Prostate gland (tissue), 2 donors: ENCODE results near the gene SLU7. TPM values are rescaled to one million over a fixed set of nuclear protein-coding genes. Genes with fewer than 3 reads are reported as not detected.

ENCODE experiments used
- DNase-seq: peaks from one replicate; pipeline ENCODE4 v3.0.0-alpha.2; 2019; ENCODE audit warnings: low spot score
- H3K27ac ChIP-seq, 2 donors: fragments of 200-600 bp; sonication (generic); 2 replicates each; pipeline ENCODE4 v1.5.1; 2017 to 2019
- H3K27me3 ChIP-seq: fragments of 200-600 bp; sonication (generic); replicated peaks from 2 replicates; pipeline ENCODE4 v1.5.1; 2019; ENCODE audit not compliant: insufficient read depth
- H3K36me3 ChIP-seq, 2 donors: fragments of 200-600 bp; sonication (generic); 1 replicate in 1 of 2; 2 replicates in 1 of 2; pipeline versions ENCODE4 v1.5.1 to v1.8.1; 2017 to 2019
- H3K4me1 ChIP-seq: fragments of 200-600 bp; sonication (generic); replicated peaks from 2 replicates; pipeline ENCODE4 v1.5.1; 2019
- H3K4me3 ChIP-seq, 2 donors: fragments of 200-600 bp; sonication (generic); 2 replicates each; pipeline ENCODE4 v1.5.1; 2017 to 2019
- H3K9me3 ChIP-seq: fragments of 200-600 bp; sonication (generic); 2 replicates; pipeline ENCODE4 v1.5.1; 2017
- POLR2A ChIP-seq: fragments of 450-650 bp; IDR thresholded peaks from one replicate; pipeline ENCODE4 v1.6.1; 2016; ENCODE audit warnings: antibody characterized with exemption, mild to moderate bottlenecking
- POLR2AphosphoS5 ChIP-seq: sonication (generic); formaldehyde crosslinking; IDR thresholded peaks from one replicate; pipeline ENCODE4 v1.6.1; 2017; ENCODE audit warnings: antibody characterized with exemption
- WGBS: methylation state at CpG from one replicate; pipeline ENCODE4 v1.1.5; 2018; 5-methylcytosine and 5-hydroxymethylcytosine counted together
- intact Hi-C: fragments of 100-400 bp; cut with DNase I; formaldehyde crosslinking; loops from one replicate; pipeline ENCODE4 v1.14.2; 2022
- total RNA-seq, 2 donors: library from RNA; depleted of rRNA; stranded (reverse); fragments of >200 nt; gene quantifications; one replicate each; pipeline ENCODE4 v1.1.0, GENCODE V29; 2016
- TF ChIP-seq, protein P1 (sequence below), 4 experiments: fragments of 200-600 bp in 2 of 4; fragments of 450-650 bp in 2 of 4; sonication (generic) in 2 of 4; IDR thresholded peaks; 1 replicate in 3 of 4; 2 replicates in 1 of 4; pipeline ENCODE4 v1.5.1; 2016 to 2019; ENCODE audit warnings: antibody characterized with exemption in 4 of 4, mild to moderate bottlenecking in 2 of 4, moderate library complexity in 2 of 4

SLU7 gene
- total RNA-seq, 2 donors from 2014 or later = 67.4 to 88.0 TPM

DNA sequence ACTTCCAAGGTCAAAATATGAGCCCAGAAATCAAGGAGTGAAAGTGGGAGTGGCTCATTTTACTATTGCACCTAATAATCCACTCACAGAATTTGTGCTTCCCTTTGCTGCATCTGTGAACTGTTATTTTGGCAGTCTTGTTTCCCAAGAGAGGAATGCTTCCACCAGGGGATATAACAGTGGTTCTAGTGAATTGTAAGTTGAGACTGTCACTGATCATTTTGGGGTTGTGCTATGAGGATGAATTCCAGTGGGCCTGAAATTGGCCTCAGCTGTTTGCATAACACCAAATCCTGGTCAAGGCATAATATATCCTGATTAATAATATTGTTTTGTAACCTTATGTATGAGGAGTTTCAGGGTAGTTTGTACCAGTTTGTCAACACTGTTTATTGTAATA is 33.4 kb downstream of the SLU7 start:
- Histone ChIP-seq H3K9me3 (no peaks in the 10 kb centered on the region), H3K36me3 (no peaks in the 10 kb centered on the region), H3K4me1 (no peaks in the 10 kb centered on the region), H3K4me3 (no peak overlapping the region), H3K27ac (no peak overlapping the region), H3K27me3 (no peaks in the 10 kb centered on the region)
- no peak for DNase-seq
- intact Hi-C loops = no loop called here
- TF ChIP-seq, protein P1, sequence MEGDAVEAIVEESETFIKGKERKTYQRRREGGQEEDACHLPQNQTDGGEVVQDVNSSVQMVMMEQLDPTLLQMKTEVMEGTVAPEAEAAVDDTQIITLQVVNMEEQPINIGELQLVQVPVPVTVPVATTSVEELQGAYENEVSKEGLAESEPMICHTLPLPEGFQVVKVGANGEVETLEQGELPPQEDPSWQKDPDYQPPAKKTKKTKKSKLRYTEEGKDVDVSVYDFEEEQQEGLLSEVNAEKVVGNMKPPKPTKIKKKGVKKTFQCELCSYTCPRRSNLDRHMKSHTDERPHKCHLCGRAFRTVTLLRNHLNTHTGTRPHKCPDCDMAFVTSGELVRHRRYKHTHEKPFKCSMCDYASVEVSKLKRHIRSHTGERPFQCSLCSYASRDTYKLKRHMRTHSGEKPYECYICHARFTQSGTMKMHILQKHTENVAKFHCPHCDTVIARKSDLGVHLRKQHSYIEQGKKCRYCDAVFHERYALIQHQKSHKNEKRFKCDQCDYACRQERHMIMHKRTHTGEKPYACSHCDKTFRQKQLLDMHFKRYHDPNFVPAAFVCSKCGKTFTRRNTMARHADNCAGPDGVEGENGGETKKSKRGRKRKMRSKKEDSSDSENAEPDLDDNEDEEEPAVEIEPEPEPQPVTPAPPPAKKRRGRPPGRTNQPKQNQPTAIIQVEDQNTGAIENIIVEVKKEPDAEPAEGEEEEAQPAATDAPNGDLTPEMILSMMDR (IDR thresholded peaks at IDR 0.05) = no peak
- TF ChIP-seq POLR2AphosphoS5 = no peak
- TF ChIP-seq POLR2A = no peak

DNA sequence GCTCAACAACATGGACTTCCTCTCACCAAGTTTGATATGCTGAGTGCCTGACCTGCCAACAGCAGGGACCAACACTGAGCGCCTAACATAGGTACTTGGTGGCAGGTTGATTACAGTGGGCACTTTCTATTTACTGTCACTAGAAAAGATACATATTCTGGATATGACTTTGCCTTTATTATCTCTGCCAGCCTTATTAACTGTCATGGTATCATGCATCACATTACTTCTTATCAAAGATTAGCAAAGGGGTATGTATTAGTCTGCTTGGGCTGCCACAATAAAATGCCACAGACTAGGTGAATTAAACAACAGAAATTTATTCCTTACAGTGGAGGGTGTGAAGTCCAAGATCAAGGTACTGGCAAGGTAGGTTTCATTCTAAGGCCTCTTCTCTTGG is 34.2 kb downstream of the SLU7 start:
- 94% methylated on average over 1 of the region's 1 CpG for WGBS
- Histone ChIP-seq H3K36me3 (no peaks in the 10 kb centered on the region), H3K27ac (no peak overlapping the region), H3K4me1 (no peaks in the 10 kb centered on the region), H3K9me3 (no peaks in the 10 kb centered on the region), H3K4me3 (no peak overlapping the region), H3K27me3 (no peaks in the 10 kb centered on the region)
- TF ChIP-seq, protein P1 (IDR thresholded peaks at IDR 0.05) = no peak
- TF ChIP-seq POLR2A (no peak), POLR2AphosphoS5 (no peak)
- intact Hi-C loops = no loop called here
- no peak for DNase-seq

DNA sequence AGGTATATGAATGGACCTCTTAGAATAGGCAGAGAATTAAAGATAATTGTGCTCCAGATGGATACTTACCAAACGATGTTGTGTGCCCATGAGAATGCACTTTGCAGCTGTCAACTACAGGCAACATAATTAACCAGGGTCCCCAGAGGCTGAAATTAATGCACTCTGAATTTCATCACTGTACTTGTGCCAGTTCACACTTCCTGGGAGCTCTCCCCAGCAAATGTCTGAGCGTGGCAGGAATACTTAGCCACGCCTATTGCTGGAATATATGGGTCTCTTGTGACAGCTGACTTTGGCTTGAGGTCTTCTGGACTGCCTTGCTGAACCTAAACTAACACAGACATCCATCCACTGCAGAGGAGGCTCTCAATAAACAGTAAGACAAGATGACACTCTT is 36.5 kb downstream of the SLU7 start:
- Histone ChIP-seq H3K27ac (no peak overlapping the region), H3K4me3 (no peak overlapping the region), H3K9me3 (no peaks in the 10 kb centered on the region), H3K4me1 (no peaks in the 10 kb centered on the region), H3K36me3 (no peaks in the 10 kb centered on the region), H3K27me3 (no peaks in the 10 kb centered on the region)
- no peak for TF ChIP-seq POLR2AphosphoS5
- TF ChIP-seq POLR2A = no peak
- TF ChIP-seq, protein P1 (IDR thresholded peaks at IDR 0.05) = no peak
- DNase-seq = no peak
- intact Hi-C loops = no loop called here
- 61% methylated on average over 3 of the region's 3 CpGs for WGBS

DNA sequence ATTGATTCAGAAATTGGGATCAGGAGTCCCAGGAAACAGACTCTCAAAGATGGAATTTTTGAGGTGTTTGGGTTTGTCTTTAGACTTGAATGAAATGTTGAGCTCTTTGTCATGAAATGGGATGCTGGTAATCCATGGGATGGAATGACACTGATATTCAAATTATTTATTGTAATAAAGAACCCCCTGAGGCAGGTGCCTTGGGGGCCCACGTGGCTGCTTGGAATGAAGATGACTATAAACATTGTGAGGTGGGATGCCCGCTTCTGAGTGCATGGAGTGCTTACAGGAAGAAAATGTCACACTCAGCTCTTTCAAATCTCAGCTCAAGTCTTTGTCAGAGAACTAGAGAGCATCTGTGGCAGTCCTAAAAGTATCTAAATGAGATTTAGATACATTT is 38.8 kb downstream of the SLU7 start:
- Histone ChIP-seq H3K4me1 (no peaks in the 10 kb centered on the region), H3K27ac (no peak overlapping the region), H3K4me3 (no peak overlapping the region), H3K27me3 (no peaks in the 10 kb centered on the region), H3K36me3 (no peaks in the 10 kb centered on the region), H3K9me3 (no peaks in the 10 kb centered on the region)
- intact Hi-C loops = no loop called here
- no peak for DNase-seq
- 69% methylated on average over 2 of the region's 2 CpGs for WGBS
- TF ChIP-seq POLR2A = no peak
- TF ChIP-seq POLR2AphosphoS5 = no peak
- TF ChIP-seq, protein P1 (IDR thresholded peaks at IDR 0.05) = no peak

DNA sequence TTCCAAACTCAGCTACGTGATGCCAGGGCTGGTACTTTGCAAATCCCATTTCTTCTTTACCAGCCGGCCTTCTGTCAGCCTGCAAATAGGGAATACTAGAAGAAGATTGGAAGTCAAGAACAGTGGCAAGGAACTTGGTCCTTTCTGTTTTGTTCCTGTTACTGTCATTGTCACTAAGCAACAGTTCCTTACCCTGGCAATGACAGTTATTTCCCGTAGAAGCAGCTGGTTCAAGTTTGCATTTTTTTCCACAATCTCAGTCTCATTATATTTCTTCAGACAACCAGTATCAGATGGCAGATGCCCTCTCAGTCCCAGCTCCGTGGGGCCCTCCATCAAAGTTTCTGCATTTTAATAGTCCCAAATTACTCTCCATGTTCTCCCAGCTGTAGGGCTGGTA is 39.4 kb downstream of the SLU7 start:
- DNase-seq = no peak
- no peaks in the 10 kb centered on the region for H3K4me1 ChIP-seq
- no peaks in the 10 kb centered on the region for H3K9me3 ChIP-seq
- TF ChIP-seq, protein P1 (IDR thresholded peaks at IDR 0.05) = no peak
- TF ChIP-seq POLR2AphosphoS5 (no peak), POLR2A (no peak)
- H3K27me3 ChIP-seq = no peaks in the 10 kb centered on the region
- intact Hi-C loops = no loop called here
- H3K27ac ChIP-seq = no peak overlapping the region
- no peak overlapping the region for H3K4me3 ChIP-seq
- WGBS = 51% methylated on average over 4 of the region's 4 CpGs
- H3K36me3 ChIP-seq = no peaks in the 10 kb centered on the region
